IPS DF 4.7 (cell line): ENCODE results near the gene TOR3A.
"Not testable (repeated sequence)": the region's sequence is repeated elsewhere in the genome, so short reads cannot be mapped to it uniquely, and the experiment has no call there.

ENCODE experiments used
- DNase-seq: peaks from one replicate; pipeline ENCODE4 v3.0.0-alpha.2; 2013; ENCODE audit warnings: low spot score; ENCODE audit errors: extremely low read depth

TOR3A gene, protein sequence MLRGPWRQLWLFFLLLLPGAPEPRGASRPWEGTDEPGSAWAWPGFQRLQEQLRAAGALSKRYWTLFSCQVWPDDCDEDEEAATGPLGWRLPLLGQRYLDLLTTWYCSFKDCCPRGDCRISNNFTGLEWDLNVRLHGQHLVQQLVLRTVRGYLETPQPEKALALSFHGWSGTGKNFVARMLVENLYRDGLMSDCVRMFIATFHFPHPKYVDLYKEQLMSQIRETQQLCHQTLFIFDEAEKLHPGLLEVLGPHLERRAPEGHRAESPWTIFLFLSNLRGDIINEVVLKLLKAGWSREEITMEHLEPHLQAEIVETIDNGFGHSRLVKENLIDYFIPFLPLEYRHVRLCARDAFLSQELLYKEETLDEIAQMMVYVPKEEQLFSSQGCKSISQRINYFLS

DNA sequence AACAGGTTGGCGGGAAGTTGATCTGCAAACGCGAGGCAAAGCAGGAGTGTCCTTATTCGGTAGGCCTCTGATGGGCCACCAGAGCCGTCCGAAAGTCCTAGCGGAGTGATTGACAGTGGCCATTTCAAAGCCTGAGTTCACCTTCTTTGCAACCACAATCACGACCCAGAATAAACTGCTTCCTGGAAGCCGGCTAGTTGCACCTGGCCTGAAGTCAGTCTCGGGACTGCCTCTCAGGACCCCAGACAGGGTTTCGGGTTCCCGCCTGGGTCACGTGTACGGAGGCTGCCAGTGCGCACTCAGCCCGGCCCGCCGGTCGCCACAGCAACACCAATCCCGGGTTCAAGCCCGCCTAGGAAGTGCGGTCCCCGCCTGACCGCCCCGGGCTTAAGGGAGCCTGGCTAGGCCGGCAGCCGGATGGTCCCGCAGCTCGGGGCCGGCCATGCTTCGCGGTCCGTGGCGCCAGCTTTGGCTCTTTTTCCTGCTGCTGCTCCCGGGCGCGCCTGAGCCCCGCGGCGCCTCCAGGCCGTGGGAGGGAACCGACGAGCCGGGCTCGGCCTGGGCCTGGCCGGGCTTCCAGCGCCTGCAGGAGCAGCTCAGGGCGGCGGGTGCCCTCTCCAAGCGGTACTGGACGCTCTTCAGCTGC, at the start of gene TOR3A:
Gene TOR3A (plus strand): TSS at position 384 of the 646 bp plus-strand sequence. CDS start 59 bp downstream, at position 443.
- peak; percentile 56 for DNase-seq

DNA sequence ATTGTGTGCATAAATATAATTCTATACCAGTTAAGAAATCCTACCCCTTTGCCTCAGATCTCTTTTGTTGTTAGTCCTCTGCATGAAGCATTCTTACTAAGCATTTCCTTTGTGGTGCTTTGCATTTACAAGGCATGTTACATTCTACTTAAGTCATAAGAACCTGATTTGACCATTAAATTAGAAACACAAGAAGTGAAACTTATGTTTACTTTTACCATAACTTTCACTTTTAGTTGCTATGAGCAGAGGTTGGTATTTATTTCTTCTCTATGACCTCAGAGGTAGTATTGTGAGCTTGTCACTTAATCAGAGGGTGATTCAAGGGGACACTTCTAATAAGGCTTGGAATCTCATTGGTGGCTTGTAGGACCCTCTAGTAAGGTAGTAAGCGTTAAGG, 47.1 kb upstream of the TOR3A start:
- DNase-seq = no peak

DNA sequence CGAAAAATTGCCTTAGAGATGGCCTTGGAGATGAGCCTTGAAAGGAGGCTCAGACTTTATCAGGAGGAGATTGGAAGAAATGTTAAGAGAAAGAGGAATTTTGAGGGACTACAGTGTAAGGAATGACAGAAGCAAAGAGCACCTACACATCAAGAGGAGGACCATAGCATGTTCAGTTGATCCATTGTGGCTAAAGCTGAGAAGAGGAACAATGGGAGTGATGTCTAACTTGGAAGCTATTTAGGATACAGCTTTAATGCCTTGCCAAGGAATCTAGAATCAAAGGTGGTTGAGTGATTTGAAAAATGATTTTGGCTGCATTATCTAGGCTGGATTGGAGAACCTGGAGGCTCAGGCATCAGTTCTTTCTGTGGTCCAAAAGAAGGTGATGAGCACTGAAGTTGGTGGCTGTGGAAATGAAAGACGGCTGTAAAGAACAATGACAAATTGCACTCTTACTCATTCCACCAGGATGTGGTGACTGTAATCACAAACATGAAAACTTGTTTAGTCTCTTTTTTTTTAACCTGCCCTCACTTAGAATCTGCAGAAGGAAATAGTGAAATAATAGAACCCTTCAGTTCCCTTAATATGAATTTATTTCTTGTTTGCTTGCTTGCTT, 44.9 kb upstream of the TOR3A start:
- DNase-seq = no peak

GRCh38 chr1:179038528-179039281, 43.2 kb upstream of the TOR3A start:
- DNase-seq = no peak

DNA sequence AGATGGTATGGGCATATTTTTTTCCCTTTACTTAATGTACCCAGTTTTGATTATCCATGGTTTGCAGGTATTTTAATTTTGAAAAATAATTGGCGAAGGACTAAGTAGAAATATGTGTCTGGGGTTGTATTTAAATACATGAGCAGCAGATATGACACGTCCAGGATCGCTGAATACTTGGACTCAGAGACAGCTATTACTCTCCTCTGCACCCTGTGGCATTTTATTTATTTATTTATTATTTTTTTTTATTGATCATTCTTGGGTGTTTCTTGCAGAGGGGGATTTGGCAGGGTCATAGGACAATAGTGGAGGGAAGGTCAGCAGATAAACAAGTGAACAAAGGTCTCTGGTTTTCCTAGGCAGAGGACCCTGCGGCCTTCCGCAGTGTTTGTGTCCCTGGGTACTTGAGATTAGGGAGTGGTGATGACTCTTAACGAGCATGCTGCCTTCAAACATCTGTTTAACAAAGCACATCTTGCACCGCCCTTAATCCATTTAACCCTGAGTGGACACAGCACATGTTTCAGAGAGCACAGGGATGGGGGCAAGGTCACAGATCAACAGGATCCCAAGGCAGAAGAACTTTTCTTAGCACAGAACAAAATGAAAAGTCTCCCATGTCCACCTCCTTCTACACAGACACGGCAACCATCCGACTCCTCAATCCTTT, 42.2 kb upstream of the TOR3A start:
- not testable (repeated sequence) for DNase-seq

GRCh38 chr1:179040175-179040551, 41.7 kb upstream of the TOR3A start:
- DNase-seq = not testable (repeated sequence)

GRCh38 chr1:179042087-179042486, 39.8 kb upstream of the TOR3A start:
- no peak for DNase-seq

DNA sequence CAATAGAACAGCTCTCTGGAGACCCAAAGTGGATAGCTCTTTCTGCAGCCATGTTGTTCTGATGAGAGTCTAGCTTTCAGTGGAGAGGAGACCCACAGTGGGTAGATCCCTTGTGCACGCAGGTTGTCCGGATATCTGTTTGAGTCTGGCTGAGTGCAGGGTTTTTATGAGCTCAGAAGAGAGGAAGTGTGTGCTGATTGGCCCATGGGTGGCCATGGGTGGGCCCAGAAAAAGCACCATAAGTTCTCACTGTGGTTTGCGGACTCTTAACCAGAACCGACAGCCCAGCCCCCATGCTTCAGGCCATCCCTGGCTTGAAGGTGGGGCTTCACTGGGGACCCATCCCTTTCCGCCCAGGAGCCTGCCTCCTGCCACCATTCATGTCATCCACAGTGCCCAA, 39.2 kb upstream of the TOR3A start:
- DNase-seq = no peak

GRCh38 chr1:179043266-179043665, 38.6 kb upstream of the TOR3A start:
- no peak for DNase-seq

DNA sequence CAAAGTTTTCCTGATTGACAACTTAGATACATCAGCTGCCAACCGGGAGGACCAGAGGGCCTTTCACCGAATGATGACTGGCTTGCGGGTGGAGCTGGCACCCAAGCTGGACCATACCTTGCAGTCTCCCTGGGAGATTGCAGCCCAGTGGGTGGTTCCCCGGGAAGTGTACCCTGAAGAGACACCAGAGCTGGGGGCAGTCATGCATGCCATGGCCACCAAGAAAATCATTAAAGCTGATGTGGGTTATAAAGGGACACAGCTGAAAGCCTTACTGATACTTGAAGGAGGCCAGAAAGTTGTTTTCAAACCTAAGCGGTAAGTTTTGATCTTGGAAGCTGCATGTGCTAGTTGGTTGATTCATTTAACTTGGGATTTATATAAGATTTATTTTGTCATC, 38.0 kb upstream of the TOR3A start:
- DNase-seq = no peak

GRCh38 chr1:179046808-179047635, 34.8 kb upstream of the TOR3A start:
- no peak for DNase-seq

GRCh38 chr1:179047636-179047997, 34.3 kb upstream of the TOR3A start:
- no peak for DNase-seq

- no peak for DNase-seq
Measured at GRCh38 chr1:179048339-179049124, 33.3 kb upstream of the TOR3A start.

DNA sequence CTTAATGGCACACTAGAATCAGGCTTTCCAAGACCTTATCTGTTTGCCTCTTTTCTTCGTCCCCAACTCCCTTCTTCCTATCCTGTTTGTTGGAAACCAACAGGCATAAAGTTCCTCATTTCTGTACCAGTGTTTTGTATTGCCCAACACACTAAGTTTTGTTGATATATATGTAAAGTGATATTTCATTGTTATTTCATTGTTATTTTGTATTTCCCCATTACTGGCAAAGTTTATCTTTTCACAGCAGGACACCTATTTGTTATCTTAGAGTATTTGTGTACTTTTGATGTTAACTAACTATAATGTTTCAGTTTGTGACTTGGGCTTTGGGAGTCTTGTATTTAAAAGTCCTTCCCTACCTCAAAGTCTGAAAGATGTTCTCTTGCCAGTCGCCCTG, 29.1 kb upstream of the TOR3A start:
- DNase-seq = no peak

GRCh38 chr1:179053486-179053885, 28.4 kb upstream of the TOR3A start:
- no peak for DNase-seq

- no peak for DNase-seq
Measured at GRCh38 chr1:179055937-179056336, 25.9 kb upstream of the TOR3A start.

DNA sequence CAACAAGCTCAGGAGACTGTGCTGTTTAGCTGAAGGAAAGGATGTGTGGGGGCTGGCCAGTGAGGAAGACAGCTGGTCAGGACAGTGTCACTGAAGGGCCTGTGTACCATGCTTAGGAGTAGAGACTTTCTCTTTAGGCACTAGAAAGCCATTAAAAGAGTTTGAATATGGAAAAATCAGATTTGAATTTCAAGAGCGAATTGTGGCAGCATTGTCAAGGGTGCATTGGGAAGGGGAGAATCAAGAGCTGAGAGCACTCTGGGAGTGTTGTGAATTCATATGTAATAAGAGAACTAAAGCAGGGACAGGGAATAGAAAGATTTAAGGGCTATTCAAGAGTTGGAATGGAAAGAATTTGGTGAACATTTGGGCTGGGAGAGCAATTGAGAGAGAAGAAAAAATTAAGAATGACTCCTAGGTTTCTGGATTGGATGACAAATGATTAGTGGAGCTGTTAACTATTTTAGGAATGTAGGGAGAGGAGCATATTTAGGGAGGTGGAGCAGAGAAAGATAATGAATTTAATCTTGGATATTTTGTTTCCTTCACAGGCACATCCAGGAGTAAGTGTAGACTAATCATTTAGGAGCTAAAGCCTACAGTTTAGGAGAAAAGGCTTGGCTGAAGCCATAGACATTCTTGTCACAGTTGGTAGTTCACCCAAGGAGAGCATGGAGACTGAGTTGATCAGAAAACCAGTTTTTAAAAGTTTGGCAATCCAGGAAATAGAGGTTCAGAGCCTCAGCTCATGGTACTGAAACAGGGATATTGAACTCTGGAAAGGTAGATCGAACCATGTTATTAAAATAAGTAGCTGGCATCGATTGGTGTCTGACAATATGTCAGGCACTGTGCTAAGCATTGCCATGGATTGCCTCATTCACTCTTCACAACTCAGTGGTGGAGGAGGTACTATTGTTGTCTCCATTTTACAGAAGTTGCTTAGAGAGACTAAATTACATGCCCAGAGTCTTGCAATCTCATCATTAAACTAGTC, 23.1 kb upstream of the TOR3A start:
- no peak for DNase-seq
